HEK293 (cell line): ENCODE results near the gene CYP26A1.

Source experiments
- CTCF ChIA-PET: fragments of 350-600 bp; formaldehyde crosslinking; extraction: SDS; loops from one replicate; lab custom pipeline; 2021; ENCODE audit warnings: antibody characterized with exemption; lab: Yijun Ruan, JAX
- POLR2A ChIA-PET: fragments of 300-600 bp; formaldehyde crosslinking; extraction: SDS; loops from one replicate; lab custom pipeline; 2020; ENCODE audit warnings: antibody characterized with exemption, inconsistent platforms; lab: Yijun Ruan, JAX
- H3K27ac ChIP-seq: fragments of 200-500 bp; sonication (Bioruptor generic); 2 replicates; pipeline ENCODE4 v1.5.1; 2014; ENCODE audit warnings: low read depth, low read length, control low read depth, inconsistent platforms; ENCODE audit errors: extremely low read depth
- H3K36me3 ChIP-seq, 2 experiments: fragments of 200-500 bp in 1 of 2; sonication (Bioruptor generic) in 1 of 2; 1 replicate in 1 of 2; 2 replicates in 1 of 2; pipeline ENCODE4 v1.5.1; 2014 to 2017; ENCODE audit warnings: inconsistent platforms in 2 of 2, low read length in 2 of 2; ENCODE audit not compliant: control insufficient read depth in 2 of 2, insufficient read depth in 1 of 2
- H3K4me1 ChIP-seq: fragments of 200-500 bp; sonication (Bioruptor generic); 2 replicates; pipeline ENCODE4 v1.5.1; 2014; ENCODE audit warnings: mild to moderate bottlenecking, low read length, inconsistent platforms; ENCODE audit not compliant: control insufficient read depth, insufficient read depth
- H3K4me3 ChIP-seq: 2 replicates; pipeline ENCODE4 v1.5.1; 2011; ENCODE audit warnings: low read depth, mild to moderate bottlenecking, control low read depth, low read length, moderate library complexity
- H3K9me3 ChIP-seq: fragments of 200-500 bp; sonication (Bioruptor generic); 2 replicates; pipeline ENCODE4 v1.5.1; 2014; ENCODE audit warnings: low read depth, low read length, inconsistent platforms; ENCODE audit not compliant: control insufficient read depth, insufficient read depth
- KLF10 ChIP-seq: fragments of 450-650 bp; IDR thresholded peaks from 2 replicates; pipeline ENCODE4 v1.5.1; 2018; ENCODE audit warnings: missing biosample characterization, mild to moderate bottlenecking, missing genetic modification characterization
- MEIS1 ChIP-seq: sonication (generic); formaldehyde crosslinking; IDR thresholded peaks from 2 replicates; pipeline ENCODE4 v1.8.1; 2022; ENCODE audit warnings: missing genetic modification reagents, mild to moderate bottlenecking, borderline replicate concordance
- SETDB1 ChIP-seq: IDR thresholded peaks from one replicate; pipeline ENCODE4 v1.6.1; 2017; ENCODE audit warnings: mild to moderate bottlenecking, low read length, moderate library complexity, mixed read lengths; ENCODE audit not compliant: insufficient read length
- WT1 ChIP-seq: fragments of 450-650 bp; formaldehyde crosslinking; IDR thresholded peaks from 2 replicates; pipeline ENCODE4 v1.5.1; 2016; ENCODE audit warnings: missing biosample characterization, missing genetic modification characterization
- ZBTB8A ChIP-seq: fragments of 450-650 bp; formaldehyde crosslinking; IDR thresholded peaks from 2 replicates; pipeline ENCODE4 v1.5.1; 2016; ENCODE audit warnings: missing biosample characterization, missing genetic modification characterization
- ZNF2 ChIP-seq: fragments of 450-650 bp; formaldehyde crosslinking; IDR thresholded peaks from 2 replicates; pipeline ENCODE4 v1.5.1; 2016; ENCODE audit warnings: missing biosample characterization, missing genetic modification characterization
- ZNF280D ChIP-seq: fragments of 450-650 bp; formaldehyde crosslinking; IDR thresholded peaks from 2 replicates; pipeline ENCODE4 v1.5.1; 2016; ENCODE audit warnings: missing biosample characterization, missing genetic modification characterization
- ZNF48 ChIP-seq: fragments of 450-650 bp; formaldehyde crosslinking; IDR thresholded peaks from 2 replicates; pipeline ENCODE4 v1.5.1; 2016; ENCODE audit warnings: missing biosample characterization, missing genetic modification characterization
- ZNF548 ChIP-seq: fragments of 450-650 bp; formaldehyde crosslinking; IDR thresholded peaks from 2 replicates; pipeline ENCODE4 v1.5.1; 2016; ENCODE audit warnings: missing biosample characterization, missing genetic modification characterization
- ZNF626 ChIP-seq: fragments of 450-650 bp; sonication (Bioruptor Pico); formaldehyde crosslinking; IDR thresholded peaks from 2 replicates; pipeline ENCODE4 v1.5.1; 2018; ENCODE audit warnings: missing biosample characterization, missing genetic modification characterization, inconsistent platforms
- ZNF654 ChIP-seq: fragments of 450-650 bp; formaldehyde crosslinking; IDR thresholded peaks from 2 replicates; pipeline ENCODE4 v1.5.1; 2016; ENCODE audit warnings: low read depth, missing biosample characterization, missing genetic modification characterization
- ZNF776 ChIP-seq: fragments of 450-650 bp; formaldehyde crosslinking; IDR thresholded peaks from 2 replicates; pipeline ENCODE4 v1.5.0; 2017; ENCODE audit warnings: missing biosample characterization, missing genetic modification characterization, borderline replicate concordance
- TF ChIP-seq, protein P1 (sequence below): fragments of 450-650 bp; formaldehyde crosslinking; IDR thresholded peaks from 2 replicates; pipeline ENCODE4 v1.5.1; 2016; ENCODE audit warnings: missing biosample characterization, missing genetic modification characterization, low read depth
- TF ChIP-seq, protein P2 (sequence below): fragments of 450-650 bp; formaldehyde crosslinking; IDR thresholded peaks from 2 replicates; pipeline ENCODE4 v1.5.1; 2016; ENCODE audit warnings: missing biosample characterization, missing genetic modification characterization

Gene CYP26A1

DNA sequence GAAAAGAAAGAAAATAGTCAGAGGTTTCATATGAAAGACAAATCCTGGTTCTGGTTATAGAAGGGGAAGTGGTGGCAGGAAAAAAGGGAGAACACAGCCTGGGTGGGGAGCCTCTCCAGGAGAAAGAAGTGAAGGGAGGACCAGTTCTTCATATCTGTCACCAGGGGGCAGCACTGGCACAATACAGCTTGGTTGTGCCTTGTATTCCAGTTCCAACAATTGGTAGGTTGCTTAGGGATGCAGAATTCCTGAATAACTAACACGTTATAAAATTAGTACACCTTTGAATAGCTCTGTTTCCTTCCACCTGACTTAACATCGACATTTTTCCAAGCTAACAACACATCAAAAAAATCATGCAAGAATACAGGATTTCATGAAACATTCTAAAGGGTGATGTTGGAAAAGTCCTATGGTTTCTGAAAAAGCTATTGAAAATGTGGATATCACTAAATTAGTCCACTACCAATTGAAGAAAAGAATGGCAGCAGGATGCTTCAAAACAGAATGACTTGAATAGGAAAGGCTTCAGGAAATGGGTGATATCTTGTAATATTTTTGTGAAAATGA is 52.9 kb downstream of the CYP26A1 start:
- no peaks in the 10 kb centered on the region for H3K4me1 ChIP-seq
- no peaks in the 10 kb centered on the region for H3K9me3 ChIP-seq
- CTCF ChIA-PET = interaction anchor here (0.6 to 2.6 kb wide), 17 partner anchors 9 to 1908 kb away, joined by 3 to 18 read pairs (median 4); no protein-coding TSS in a partner anchor
- no peaks in the 10 kb centered on the region for H3K36me3 ChIP-seq
- POLR2A ChIA-PET = no interaction called here
- no peak overlapping the region for H3K27ac ChIP-seq
- TF ChIP-seq ZNF626 (tag by site-specific recombination) (no peak), KLF10 (no peak), MEIS1 (CRISPR knock-in tag) (no peak), ZNF776 (no peak), ZNF2 (tag by site-specific recombination) (peak; percentile 99), ZNF48 (tag by site-specific recombination) (no peak), ZBTB8A (tag by site-specific recombination) (no peak), ZNF654 (tag by site-specific recombination) (peak; percentile 29; the same call in 1 of the 2 replicates), ZNF280D (tag by site-specific recombination) (0 out of 2 replicates have a peak, but pooled peaks have one; percentile 65), WT1 (tag by site-specific recombination) (no peak), SETDB1 (peak; percentile 85), ZNF548 (tag by site-specific recombination) (no peak)
- TF ChIP-seq, protein P1, sequence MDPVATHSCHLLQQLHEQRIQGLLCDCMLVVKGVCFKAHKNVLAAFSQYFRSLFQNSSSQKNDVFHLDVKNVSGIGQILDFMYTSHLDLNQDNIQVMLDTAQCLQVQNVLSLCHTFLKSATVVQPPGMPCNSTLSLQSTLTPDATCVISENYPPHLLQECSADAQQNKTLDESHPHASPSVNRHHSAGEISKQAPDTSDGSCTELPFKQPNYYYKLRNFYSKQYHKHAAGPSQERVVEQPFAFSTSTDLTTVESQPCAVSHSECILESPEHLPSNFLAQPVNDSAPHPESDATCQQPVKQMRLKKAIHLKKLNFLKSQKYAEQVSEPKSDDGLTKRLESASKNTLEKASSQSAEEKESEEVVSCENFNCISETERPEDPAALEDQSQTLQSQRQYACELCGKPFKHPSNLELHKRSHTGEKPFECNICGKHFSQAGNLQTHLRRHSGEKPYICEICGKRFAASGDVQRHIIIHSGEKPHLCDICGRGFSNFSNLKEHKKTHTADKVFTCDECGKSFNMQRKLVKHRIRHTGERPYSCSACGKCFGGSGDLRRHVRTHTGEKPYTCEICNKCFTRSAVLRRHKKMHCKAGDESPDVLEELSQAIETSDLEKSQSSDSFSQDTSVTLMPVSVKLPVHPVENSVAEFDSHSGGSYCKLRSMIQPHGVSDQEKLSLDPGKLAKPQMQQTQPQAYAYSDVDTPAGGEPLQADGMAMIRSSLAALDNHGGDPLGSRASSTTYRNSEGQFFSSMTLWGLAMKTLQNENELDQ (tag by site-specific recombination) = no peak
- TF ChIP-seq, protein P2, sequence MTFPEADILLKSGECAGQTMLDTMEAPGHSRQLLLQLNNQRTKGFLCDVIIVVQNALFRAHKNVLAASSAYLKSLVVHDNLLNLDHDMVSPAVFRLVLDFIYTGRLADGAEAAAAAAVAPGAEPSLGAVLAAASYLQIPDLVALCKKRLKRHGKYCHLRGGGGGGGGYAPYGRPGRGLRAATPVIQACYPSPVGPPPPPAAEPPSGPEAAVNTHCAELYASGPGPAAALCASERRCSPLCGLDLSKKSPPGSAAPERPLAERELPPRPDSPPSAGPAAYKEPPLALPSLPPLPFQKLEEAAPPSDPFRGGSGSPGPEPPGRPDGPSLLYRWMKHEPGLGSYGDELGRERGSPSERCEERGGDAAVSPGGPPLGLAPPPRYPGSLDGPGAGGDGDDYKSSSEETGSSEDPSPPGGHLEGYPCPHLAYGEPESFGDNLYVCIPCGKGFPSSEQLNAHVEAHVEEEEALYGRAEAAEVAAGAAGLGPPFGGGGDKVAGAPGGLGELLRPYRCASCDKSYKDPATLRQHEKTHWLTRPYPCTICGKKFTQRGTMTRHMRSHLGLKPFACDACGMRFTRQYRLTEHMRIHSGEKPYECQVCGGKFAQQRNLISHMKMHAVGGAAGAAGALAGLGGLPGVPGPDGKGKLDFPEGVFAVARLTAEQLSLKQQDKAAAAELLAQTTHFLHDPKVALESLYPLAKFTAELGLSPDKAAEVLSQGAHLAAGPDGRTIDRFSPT (tag by site-specific recombination) = no peak
- no peak overlapping the region for H3K4me3 ChIP-seq
